ENCODE data around the gene C11orf65.
"Not testable (repeated sequence)": the region's sequence is repeated elsewhere in the genome, so short reads cannot be mapped to it uniquely, and the experiment has no call there.

The C11orf65 gene

DNA sequence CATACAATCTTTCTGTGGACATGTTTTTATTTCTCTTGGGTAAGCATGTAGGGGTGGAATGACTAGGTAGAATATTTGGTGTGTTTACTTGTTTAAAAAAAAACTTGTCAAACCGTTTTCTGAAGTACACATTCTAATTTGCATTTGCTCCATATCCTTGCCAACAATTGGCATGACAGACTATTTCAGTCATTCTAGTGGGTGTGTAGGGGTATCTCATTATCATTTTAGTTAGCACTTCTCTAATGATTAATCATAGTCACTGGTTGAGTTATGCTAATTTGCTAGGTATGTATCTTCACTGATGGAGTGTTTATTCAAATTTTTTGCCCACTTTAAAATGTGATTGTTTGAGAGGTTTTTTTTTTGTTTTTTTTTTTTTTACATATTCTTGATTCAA, 64.3 kb downstream of the C11orf65 start:
- Histone ChIP-seq H2AFZ (no peak overlapping the region), H3K79me2 (no peaks in the 10 kb centered on the region), H3K36me3 (ENCODE audit: control insufficient read depth, insufficient read depth, low read length) (no peaks in the 10 kb centered on the region), H3K27ac (no peak overlapping the region), H3K9ac (no peak overlapping the region), H3K4me1 (no peaks in the 10 kb centered on the region), H3K9me3 (ENCODE audit: control insufficient read depth, low read length) (no peaks in the 10 kb centered on the region), H3K27me3 (ENCODE audit: control insufficient read depth, insufficient read depth, low read length) (no peaks in the 10 kb centered on the region), H3K4me2 (ENCODE audit: low read length) (no peak overlapping the region), H3K4me3 (ENCODE audit: low read depth, low read length) (no peak overlapping the region)
- TF ChIP-seq, protein P1, sequence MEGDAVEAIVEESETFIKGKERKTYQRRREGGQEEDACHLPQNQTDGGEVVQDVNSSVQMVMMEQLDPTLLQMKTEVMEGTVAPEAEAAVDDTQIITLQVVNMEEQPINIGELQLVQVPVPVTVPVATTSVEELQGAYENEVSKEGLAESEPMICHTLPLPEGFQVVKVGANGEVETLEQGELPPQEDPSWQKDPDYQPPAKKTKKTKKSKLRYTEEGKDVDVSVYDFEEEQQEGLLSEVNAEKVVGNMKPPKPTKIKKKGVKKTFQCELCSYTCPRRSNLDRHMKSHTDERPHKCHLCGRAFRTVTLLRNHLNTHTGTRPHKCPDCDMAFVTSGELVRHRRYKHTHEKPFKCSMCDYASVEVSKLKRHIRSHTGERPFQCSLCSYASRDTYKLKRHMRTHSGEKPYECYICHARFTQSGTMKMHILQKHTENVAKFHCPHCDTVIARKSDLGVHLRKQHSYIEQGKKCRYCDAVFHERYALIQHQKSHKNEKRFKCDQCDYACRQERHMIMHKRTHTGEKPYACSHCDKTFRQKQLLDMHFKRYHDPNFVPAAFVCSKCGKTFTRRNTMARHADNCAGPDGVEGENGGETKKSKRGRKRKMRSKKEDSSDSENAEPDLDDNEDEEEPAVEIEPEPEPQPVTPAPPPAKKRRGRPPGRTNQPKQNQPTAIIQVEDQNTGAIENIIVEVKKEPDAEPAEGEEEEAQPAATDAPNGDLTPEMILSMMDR (IDR thresholded peaks at IDR 0.05): no peak

DNA sequence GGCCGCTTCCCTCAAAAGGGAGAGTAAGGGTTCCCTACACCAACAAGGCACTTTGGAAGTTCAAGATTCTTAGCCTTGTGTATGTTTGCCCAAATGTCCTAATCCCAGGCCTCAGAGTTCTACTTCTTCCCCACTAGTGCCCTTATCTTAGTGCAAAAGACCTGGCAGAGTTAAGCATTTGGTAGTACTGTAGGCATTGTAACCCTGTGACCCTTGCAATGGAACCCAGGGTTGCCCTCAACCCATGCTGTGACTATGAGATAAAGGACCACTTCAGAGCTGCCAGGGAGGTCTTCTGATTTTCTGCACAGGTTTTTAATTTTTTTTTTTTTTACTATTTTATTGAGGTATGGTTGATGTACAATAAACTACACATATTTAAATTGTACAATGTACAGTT, 65.1 kb downstream of the C11orf65 start:
- Histone ChIP-seq H3K4me1 (no peaks in the 10 kb centered on the region), H3K27me3 (ENCODE audit: control insufficient read depth, insufficient read depth, low read length) (no peaks in the 10 kb centered on the region), H3K9ac (no peak overlapping the region), H3K79me2 (no peaks in the 10 kb centered on the region), H3K27ac (no peak overlapping the region), H3K9me3 (ENCODE audit: control insufficient read depth, low read length) (no peaks in the 10 kb centered on the region), H3K4me2 (ENCODE audit: low read length) (no peak overlapping the region), H2AFZ (no peak overlapping the region), H3K36me3 (ENCODE audit: control insufficient read depth, insufficient read depth, low read length) (no peaks in the 10 kb centered on the region), H3K4me3 (ENCODE audit: low read depth, low read length) (no peak overlapping the region)
- TF ChIP-seq, protein P1 (IDR thresholded peaks at IDR 0.05): no peak

DNA sequence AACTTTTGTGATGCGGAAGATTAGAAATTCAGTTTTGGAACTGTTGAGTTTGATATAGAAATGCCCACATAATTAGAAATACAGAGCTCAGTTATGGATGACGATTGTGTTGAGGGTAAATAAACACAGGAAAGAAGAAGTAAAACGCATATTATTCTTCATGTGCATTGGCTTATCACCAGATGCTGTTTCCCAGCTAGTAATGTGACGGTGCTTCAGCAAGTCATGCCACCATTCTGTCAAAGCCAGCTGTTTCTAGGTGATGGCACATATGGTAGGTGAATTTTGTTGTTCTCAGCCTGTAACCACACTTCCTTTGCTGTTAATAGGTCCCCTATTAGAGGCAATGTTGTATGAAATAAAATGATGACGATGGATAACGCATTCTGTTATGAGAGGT, 68.9 kb downstream of the C11orf65 start:
- TF ChIP-seq, protein P1 (IDR thresholded peaks at IDR 0.05): no peak
- Histone ChIP-seq H3K27ac (no peak overlapping the region), H3K4me3 (ENCODE audit: low read depth, low read length) (no peak overlapping the region), H3K9ac (no peak overlapping the region), H3K4me1 (no peaks in the 10 kb centered on the region), H3K27me3 (ENCODE audit: control insufficient read depth, insufficient read depth, low read length) (no peaks in the 10 kb centered on the region), H3K79me2 (no peaks in the 10 kb centered on the region), H3K36me3 (ENCODE audit: control insufficient read depth, insufficient read depth, low read length) (no peaks in the 10 kb centered on the region), H3K9me3 (ENCODE audit: control insufficient read depth, low read length) (no peaks in the 10 kb centered on the region), H2AFZ (no peak overlapping the region), H3K4me2 (ENCODE audit: low read length) (no peak overlapping the region)

DNA sequence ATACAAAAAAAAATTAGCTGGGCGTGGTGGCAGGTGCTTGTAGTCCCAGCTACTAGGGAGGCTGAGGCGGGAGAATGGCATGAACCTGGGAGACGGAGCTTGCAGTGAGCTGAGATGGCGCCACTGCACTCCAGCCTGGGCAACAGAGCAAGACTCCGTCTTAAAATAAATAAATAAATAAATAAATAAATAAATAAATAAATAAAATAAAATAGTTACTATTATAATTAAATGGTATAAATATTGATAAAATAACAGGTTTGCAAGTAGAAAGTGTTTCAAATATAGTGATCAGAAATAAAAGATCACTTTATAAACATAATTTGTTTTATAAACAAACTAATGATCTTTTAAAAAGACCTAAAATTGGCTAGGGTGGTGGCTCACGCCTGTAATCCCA, 70.7 kb downstream of the C11orf65 start:
- not testable (repeated sequence) for H3K27ac ChIP-seq; H3K79me2 ChIP-seq; H3K4me2 ChIP-seq (ENCODE audit: low read length); H3K36me3 ChIP-seq (ENCODE audit: control insufficient read depth, insufficient read depth, low read length); H3K9me3 ChIP-seq (ENCODE audit: control insufficient read depth, low read length); H3K4me1 ChIP-seq; H3K4me3 ChIP-seq (ENCODE audit: low read depth, low read length); H2AFZ ChIP-seq; H3K27me3 ChIP-seq (ENCODE audit: control insufficient read depth, insufficient read depth, low read length); H3K9ac ChIP-seq

DNA sequence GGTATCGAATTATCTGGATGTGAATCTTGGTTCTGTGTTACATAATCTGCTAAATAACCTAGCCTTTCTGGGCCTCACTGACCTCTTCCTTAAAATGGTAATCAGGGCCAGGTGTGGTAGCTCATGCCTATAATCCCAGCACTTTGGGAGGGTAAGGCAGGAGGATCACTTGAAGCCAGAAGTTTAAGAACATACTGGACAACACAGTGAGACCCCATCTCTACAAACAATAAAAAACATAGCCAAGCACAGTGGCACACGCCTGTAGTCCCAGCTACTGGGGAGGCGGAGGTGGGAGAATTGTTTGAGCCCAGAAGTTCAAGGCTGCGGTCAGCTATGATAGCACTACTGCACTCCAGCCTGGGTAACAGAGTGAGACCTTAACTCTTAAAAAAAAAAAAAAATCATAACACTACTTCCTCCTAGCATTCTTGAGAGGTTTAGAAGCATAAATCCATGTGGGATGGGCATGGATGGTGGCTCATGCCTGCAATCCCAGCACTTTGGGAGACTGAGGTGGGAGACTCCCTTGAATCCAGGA, 72.5 kb downstream of the C11orf65 start:
- Histone ChIP-seq H3K4me3 (ENCODE audit: low read depth, low read length) (no peak overlapping the region), H3K4me2 (ENCODE audit: low read length) (no peak overlapping the region), H3K27me3 (ENCODE audit: control insufficient read depth, insufficient read depth, low read length) (no peaks in the 10 kb centered on the region), H3K27ac (no peak overlapping the region), H3K36me3 (ENCODE audit: control insufficient read depth, insufficient read depth, low read length) (no peaks in the 10 kb centered on the region), H2AFZ (no peak overlapping the region), H3K9me3 (ENCODE audit: control insufficient read depth, low read length) (no peaks in the 10 kb centered on the region), H3K4me1 (no peaks in the 10 kb centered on the region), H3K9ac (no peak overlapping the region), H3K79me2 (no peaks in the 10 kb centered on the region)
- TF ChIP-seq, protein P1 (IDR thresholded peaks at IDR 0.05): no peak

Measured in parathyroid adenoma (tissue), 2 donors.